ENCODE data around the gene CMTM3. TPM values are rescaled to one million over a fixed set of nuclear protein-coding genes. Genes with fewer than 3 reads are reported as not detected.

Gene CMTM3
- total and polyA plus RNA-seq, 2 experiments from 2014 or later, result 16.4 to 16.6 TPM

- H3K4me2 ChIP-seq, result no peak overlapping the region
- H3K4me1 Mint-ChIP-seq, result peaks cover 13% of the 10 kb centered on the region; the same call in 2 of the 3 replicates
- no peaks in the 10 kb centered on the region for H3K36me3 ChIP-seq (ENCODE audit: insufficient read depth)
- no peak overlapping the region for H3K27ac ChIP-seq (ENCODE audit: low read depth)
- H3K4me1 ChIP-seq (ENCODE audit: insufficient read depth), result peaks cover 3% of the 10 kb centered on the region; the same call in 1 of the 2 replicates
- H3K27ac Mint-ChIP-seq, result no peak overlapping the region
- peaks cover 11% of the 10 kb centered on the region for H3K27me3 Mint-ChIP-seq (ENCODE audit: insufficient read depth, low read depth, poor library complexity)
- no peaks in the 10 kb centered on the region for H3K27me3 ChIP-seq (ENCODE audit: insufficient read depth)
- H3K9me2 ChIP-seq (ENCODE audit: insufficient read depth), result no peaks in the 10 kb centered on the region
- no peaks in the 10 kb centered on the region for H4K20me1 ChIP-seq (replicated peaks; ENCODE audit: insufficient read depth)
- no peak overlapping the region for H3K4me3 Mint-ChIP-seq
- ATAC-seq (no peak), DNase-seq (ENCODE audit: low spot score) (no peak)
- no peaks in the 10 kb centered on the region for H3K79me2 ChIP-seq (replicated peaks; ENCODE audit: insufficient read depth)
- H3K4me3 ChIP-seq, result no peak overlapping the region
- H3F3A ChIP-seq (replicated peaks; ENCODE audit: low read depth), result no peaks in the 10 kb centered on the region
- H3K36me3 Mint-ChIP-seq (ENCODE audit: low read depth), result no peaks in the 10 kb centered on the region
- H2AFZ ChIP-seq, result no peak overlapping the region
- no peak for TF ChIP-seq REST (IDR thresholded peaks at IDR 0.05; ENCODE audit: unreplicated experiment)
- TF ChIP-seq ZNF331 (CRISPR knock-in tag; IDR thresholded peaks at IDR 0.05; ENCODE audit: low read depth), result no peak
- TF ChIP-seq ETS1 (IDR thresholded peaks at IDR 0.05), result no peak
- no peak for TF ChIP-seq EZH2phosphoT487 (IDR thresholded peaks at IDR 0.05; ENCODE audit: unreplicated experiment)
- no peak for TF ChIP-seq JUNB (IDR thresholded peaks at IDR 0.05; ENCODE audit: unreplicated experiment)
- no peak for TF ChIP-seq EZH2 (IDR thresholded peaks at IDR 0.05; ENCODE audit: low read depth, unreplicated experiment)
- no peak for TF ChIP-seq STAT1 (IDR thresholded peaks at IDR 0.05; ENCODE audit: unreplicated experiment)
- no peak for TF ChIP-seq ZNF462 (CRISPR knock-in tag; IDR thresholded peaks at IDR 0.05)
- TF ChIP-seq CREB1 (CRISPR knock-in tag; IDR thresholded peaks at IDR 0.05; ENCODE audit: low read depth), result no peak
- TF ChIP-seq NANOG (IDR thresholded peaks at IDR 0.05; ENCODE audit: borderline replicate concordance), result no peak
- H3K9me3 Mint-ChIP-seq, result no peaks in the 10 kb centered on the region
Observed at GRCh38 chr16:66592814-66593213, 11.7 kb upstream of the CMTM3 start.

Measured in GM23338 (cell line).